Measurements from ENCODE around the gene CCKAR. TPM values are rescaled to one million over a fixed set of nuclear protein-coding genes. Genes with fewer than 3 reads are reported as not detected.

CCKAR gene
- total and polyA plus RNA-seq, 2 of the 8 experiments (the other 6 are each of a cell fraction or from before 2014, with no cell fraction given), result not detected

- POLR2A ChIA-PET (ENCODE audit: partially characterized antibody), result no interaction called here
- FAIRE-seq, result no peak
Observed at GRCh38 chr4:26458157-26458561, 32.1 kb downstream of the CCKAR start.

More at GRCh38 chr4:26458157-26458561, 32.1 kb downstream of the CCKAR start:
- Histone ChIP-seq H4K5ac (ENCODE audit: insufficient read length, low read depth, low read length) (no peak overlapping the region), H3K56ac (replicated peaks; ENCODE audit: insufficient read length, low read depth, low read length) (no peak overlapping the region), H3K4me3 (ENCODE audit: extremely low read depth in 1 of 4, insufficient read depth in 2 of 4, low read depth in 3 of 4, low read length in 4 of 4) (no peak overlapping the region), H3K23me2 (ENCODE audit: low read depth, low read length) (no peaks in the 10 kb centered on the region), H3K23ac (ENCODE audit: insufficient read length) (no peak overlapping the region), H3K27me3 (replicated peaks in 1 of 4; ENCODE audit: control insufficient read depth in 3 of 4, extremely low read depth in 1 of 4, insufficient read depth in 3 of 4, low read length in 3 of 4) (no peaks in the 10 kb centered on the region), H3K4me1 (replicated peaks in 1 of 4; ENCODE audit: control insufficient read depth in 3 of 4, insufficient read depth in 4 of 4, low read length in 3 of 4) (peaks cover 0 to 2% (median 0%) of the 10 kb centered on the region in 4 experiments; a peak in 1 of 7 replicates), H3K14ac (ENCODE audit: insufficient read length) (no peak overlapping the region), H3K18ac (ENCODE audit: extremely low read depth, low read length) (no peak overlapping the region), H3K27ac (ENCODE audit: low read depth, low read length) (no peak overlapping the region), H2BK120ac (replicated peaks; ENCODE audit: low read depth, low read length) (no peak overlapping the region), H2BK5ac (ENCODE audit: low read depth, low read length) (no peak overlapping the region), H2BK20ac (ENCODE audit: low read length) (no peak overlapping the region), H3K79me1 (ENCODE audit: low read depth, low read length) (no peaks in the 10 kb centered on the region), H2AK5ac (ENCODE audit: low read depth, low read length) (no peak overlapping the region), H3K79me2 (ENCODE audit: control insufficient read depth in 1 of 2, insufficient read depth in 2 of 2, low read length in 2 of 2) (no peaks in the 10 kb centered on the region), H3K36me3 (ENCODE audit: control insufficient read depth in 2 of 4, insufficient read depth in 4 of 4, low read length in 3 of 4) (no peaks in the 10 kb centered on the region), H3K4ac (replicated peaks; ENCODE audit: insufficient read length, low read depth, low read length) (no peak overlapping the region), H3K4me2 (ENCODE audit: insufficient read depth in 1 of 2, low read depth in 2 of 2, low read length in 2 of 2) (no peak overlapping the region), H4K91ac (replicated peaks; ENCODE audit: insufficient read length, low read length) (no peak overlapping the region), H2AFZ (ENCODE audit: low read length) (0 out of 2 replicates have a peak overlapping the region, but pooled peaks have one; percentile 3), H4K8ac (ENCODE audit: extremely low read depth, insufficient read depth, low read length) (no peak overlapping the region), H3K9me3 (ENCODE audit: insufficient read depth in 2 of 2, low read depth in 1 of 2, low read length in 1 of 2) (0 out of 4 replicates have a peak, but pooled peaks cover 0 to 2% of the 10 kb centered on the region in 2 experiments), H4K20me1 (replicated peaks in 1 of 2; ENCODE audit: control insufficient read depth in 1 of 2, insufficient read depth in 2 of 2, low read length in 2 of 2) (no peaks in the 10 kb centered on the region), H3K9ac (replicated peaks in 1 of 4; ENCODE audit: extremely low read depth in 1 of 4, low read depth in 3 of 4, low read length in 3 of 4) (no peak overlapping the region), H2BK15ac (ENCODE audit: low read length) (no peak overlapping the region), H2BK12ac (ENCODE audit: low read depth, low read length) (no peak overlapping the region)
- TF ChIP-seq EGR1 (IDR thresholded peaks at IDR 0.05; ENCODE audit: borderline replicate concordance, low read depth, low read length) (no peak), GTF2F1 (IDR thresholded peaks at IDR 0.05; ENCODE audit: borderline replicate concordance, low read depth, low read length) (no peak), RBBP5 (IDR thresholded peaks at IDR 0.05; ENCODE audit: borderline replicate concordance, low read depth, low read length) (no peak), SIX5 (IDR thresholded peaks at IDR 0.05; ENCODE audit: low read depth, low read length) (no peak), JUN (IDR thresholded peaks at IDR 0.05; ENCODE audit: low read depth, low read length) (no peak), POU5F1 (IDR thresholded peaks at IDR 0.05; ENCODE audit: low read depth, low read length) (no peak), BRCA1 (IDR thresholded peaks at IDR 0.05; ENCODE audit: low read depth, low read length) (no peak), CBX8 (IDR thresholded peaks at IDR 0.05; ENCODE audit: borderline replicate concordance, low read depth, low read length) (no peak), CTBP2 (IDR thresholded peaks at IDR 0.05; ENCODE audit: borderline replicate concordance, insufficient read depth, insufficient read length, low read length) (no peak), SIRT6 (IDR thresholded peaks at IDR 0.05; ENCODE audit: low read length) (no peak)
- TF ChIP-seq, protein P1, sequence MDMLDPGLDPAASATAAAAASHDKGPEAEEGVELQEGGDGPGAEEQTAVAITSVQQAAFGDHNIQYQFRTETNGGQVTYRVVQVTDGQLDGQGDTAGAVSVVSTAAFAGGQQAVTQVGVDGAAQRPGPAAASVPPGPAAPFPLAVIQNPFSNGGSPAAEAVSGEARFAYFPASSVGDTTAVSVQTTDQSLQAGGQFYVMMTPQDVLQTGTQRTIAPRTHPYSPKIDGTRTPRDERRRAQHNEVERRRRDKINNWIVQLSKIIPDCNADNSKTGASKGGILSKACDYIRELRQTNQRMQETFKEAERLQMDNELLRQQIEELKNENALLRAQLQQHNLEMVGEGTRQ (IDR thresholded peaks at IDR 0.05; ENCODE audit: low read length), result no peak
- no peak for DNase-seq (ENCODE audit: low read depth in 1 of 2, low spot score in 2 of 2)
- 83% methylated on average over 7 of the region's 7 CpGs; no CpG with 5 or more reads in 1 of the 2 experiments for WGBS, 2 experiments (ENCODE audit: extremely low coverage in 1 of 2, insufficient coverage in 1 of 2, insufficient read length in 1 of 2, insufficient replicate concordance in 2 of 2, low coverage in 1 of 2, low lambda C conversion rate in 2 of 2, missing lambda C conversion rate in 1 of 2)
- CTCF ChIA-PET (ENCODE audit: partially characterized antibody), result interaction anchor here (0.8 to 5.7 kb wide), 19 partner anchors 9 to 428 kb away, joined by 3 to 73 read pairs (median 3); no protein-coding TSS in a partner anchor
